GM19467 (cell line): ENCODE results near the gene BFSP2.
"Not testable (repeated sequence)": the region's sequence is repeated elsewhere in the genome, so short reads cannot be mapped to it uniquely, and the experiment has no call there.

Source experiments
- ATAC-seq: cut with Tn5 transposase; IDR thresholded peaks from one replicate; pipeline ENCODE4 v1.9.1; 2021; ENCODE audit warnings: mild to moderate bottlenecking, moderate library complexity; ENCODE audit not compliant: unreplicated experiment

BFSP2 gene

GRCh38 chr3:133475245-133476010 lies 75.6 kb downstream of the BFSP2 start:
- ATAC-seq: peak; percentile 83

- no peak for ATAC-seq
Observed at GRCh38 chr3:133476971-133477375, 77.1 kb downstream of the BFSP2 start.

GRCh38 chr3:133477487-133477886 lies 77.6 kb downstream of the BFSP2 start:
- no peak for ATAC-seq

- no peak for ATAC-seq
Observed at GRCh38 chr3:133478624-133479023, 78.8 kb downstream of the BFSP2 start.

- ATAC-seq: no peak
Observed at GRCh38 chr3:133479401-133479800, 79.5 kb downstream of the BFSP2 start.

- no peak for ATAC-seq
Observed at GRCh38 chr3:133479895-133480669, 80.2 kb downstream of the BFSP2 start.

GRCh38 chr3:133482474-133482873 lies 82.6 kb downstream of the BFSP2 start:
- ATAC-seq: not testable (repeated sequence)

GRCh38 chr3:133486658-133487057 lies 86.8 kb downstream of the BFSP2 start:
- no peak for ATAC-seq

- no peak for ATAC-seq
Observed at GRCh38 chr3:133487204-133487603, 87.3 kb downstream of the BFSP2 start.

- no peak for ATAC-seq
Observed at GRCh38 chr3:133487920-133488540, 88.2 kb downstream of the BFSP2 start.

GRCh38 chr3:133488785-133489367 lies 89.0 kb downstream of the BFSP2 start:
- ATAC-seq: no peak

GRCh38 chr3:133489466-133490085 lies 89.7 kb downstream of the BFSP2 start:
- ATAC-seq: no peak

- peak; percentile 91 for ATAC-seq
Observed at GRCh38 chr3:133490468-133491351, 90.9 kb downstream of the BFSP2 start.

GRCh38 chr3:133491481-133492059 lies 91.7 kb downstream of the BFSP2 start:
- peak; percentile 12 for ATAC-seq

- ATAC-seq: no peak
Observed at GRCh38 chr3:133492159-133492741, 92.4 kb downstream of the BFSP2 start.

GRCh38 chr3:133494469-133494868 lies 94.6 kb downstream of the BFSP2 start:
- ATAC-seq: no peak

- ATAC-seq: not testable (repeated sequence)
Observed at GRCh38 chr3:133502542-133502941, 102.7 kb downstream of the BFSP2 start.

GRCh38 chr3:133503409-133503808 lies 103.6 kb downstream of the BFSP2 start:
- no peak for ATAC-seq

GRCh38 chr3:133504736-133505135 lies 104.9 kb downstream of the BFSP2 start:
- no peak for ATAC-seq
